Measurements from ENCODE around the gene CRTC3.
"Not testable (repeated sequence)": the region's sequence is repeated elsewhere in the genome, so short reads cannot be mapped to it uniquely, and the experiment has no call there.

CRTC3 gene

GRCh38 chr15:90523373-90523772, 6.3 kb upstream of the CRTC3 start:
- no peak for DNase-seq

DNA sequence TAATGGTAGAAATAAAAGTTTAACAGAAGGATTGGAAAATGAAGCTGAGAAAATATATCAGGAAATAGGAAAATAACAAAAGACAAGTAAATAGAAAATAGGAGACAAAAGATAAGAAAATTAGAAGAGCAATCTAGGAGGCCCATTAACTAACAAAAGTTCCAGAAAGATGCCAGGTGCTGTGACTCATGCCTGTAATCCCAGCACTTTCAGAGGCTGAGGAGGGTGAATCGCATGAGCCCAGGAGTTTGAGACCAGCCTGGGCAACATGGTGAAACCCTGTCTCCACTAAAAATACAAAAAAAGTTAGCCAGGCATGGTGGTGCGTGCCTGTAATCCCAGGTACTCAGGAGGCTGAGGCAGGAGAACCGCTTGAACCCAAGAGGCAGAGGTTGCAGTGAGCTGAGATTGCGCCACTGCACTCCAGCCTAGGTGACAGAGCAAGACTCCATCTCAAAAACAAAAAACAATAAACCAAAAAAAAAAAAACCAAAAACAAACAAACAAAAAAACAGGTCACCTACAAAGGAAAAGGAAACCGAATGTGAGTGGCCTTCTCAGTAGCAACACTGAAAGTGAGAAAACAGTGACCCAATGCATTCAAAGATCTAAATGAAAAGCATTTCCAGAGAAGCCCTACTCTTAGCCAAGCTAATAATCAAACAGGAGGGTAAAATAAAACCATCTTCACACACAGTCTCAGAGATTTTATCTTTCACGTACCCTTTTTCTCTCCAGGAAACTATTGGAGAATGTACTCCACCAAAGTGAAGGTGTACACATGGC, 5.5 kb upstream of the CRTC3 start:
- not testable (repeated sequence) for DNase-seq

DNA sequence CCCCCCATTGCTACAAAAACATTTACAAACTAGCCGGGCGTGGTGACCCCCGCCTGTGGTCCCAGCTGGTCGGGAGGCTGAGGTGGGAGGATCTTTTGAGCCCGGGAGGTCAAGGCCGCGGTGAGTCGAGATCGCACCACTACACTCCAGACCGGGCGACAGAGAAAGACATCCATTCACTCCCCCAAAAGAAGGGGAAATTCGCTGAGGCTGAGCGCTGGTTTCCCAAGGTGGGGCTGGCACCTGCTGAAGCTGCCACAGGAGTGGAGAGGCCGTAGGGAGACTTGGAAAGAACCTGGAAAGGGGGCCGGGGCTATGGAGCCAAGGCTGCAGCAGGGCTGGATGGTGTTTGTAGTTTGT, 732 bp upstream of the CRTC3 start:
- no peak for DNase-seq

- no peak for DNase-seq
These were observed 728 bp downstream of the CRTC3 start for GRCh38 chr15:90530250-90531051.

DNA sequence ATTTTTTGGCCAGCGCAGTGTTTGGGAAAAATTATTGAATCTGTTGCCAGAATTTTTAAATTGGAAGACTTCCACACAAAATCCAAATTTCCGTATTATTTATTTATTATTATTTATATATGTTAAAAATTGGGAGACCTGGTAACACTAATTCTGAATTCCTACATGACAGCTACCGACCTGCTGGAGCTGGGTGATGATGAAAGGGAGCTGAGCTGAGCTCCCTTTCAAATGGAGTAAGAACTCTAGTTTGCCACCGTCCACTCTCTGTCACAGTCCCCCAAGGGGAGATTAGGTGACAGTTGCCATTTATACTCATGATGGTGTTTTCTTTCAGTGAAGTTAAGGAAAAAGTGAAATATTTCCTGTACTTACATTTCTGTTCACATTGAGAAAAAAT, 1.4 kb downstream of the CRTC3 start:
- DNase-seq = no peak

GRCh38 chr15:90535254-90535653, 5.5 kb downstream of the CRTC3 start:
- DNase-seq = no peak

- no peak for DNase-seq
These were observed 10.1 kb downstream of the CRTC3 start for GRCh38 chr15:90539789-90540188.

DNA sequence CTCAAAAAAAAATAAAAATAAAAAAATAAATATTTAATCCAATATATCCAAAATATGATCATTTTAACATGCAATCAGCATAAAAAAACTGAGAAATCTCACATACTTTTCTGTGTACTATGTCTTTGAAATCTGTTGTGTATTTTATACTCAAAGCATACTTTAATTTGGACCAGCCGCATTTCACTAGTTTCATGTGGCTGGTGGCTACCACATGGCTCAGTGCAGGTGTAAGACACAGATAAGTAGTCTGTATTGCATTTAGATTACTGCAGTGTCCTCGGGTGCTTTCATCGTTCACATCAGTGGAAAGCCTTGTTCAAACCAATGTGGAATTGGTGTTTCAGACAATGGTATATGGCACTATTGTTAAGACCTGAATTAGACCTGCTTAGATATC, 11.0 kb downstream of the CRTC3 start:
- DNase-seq = no peak

DNA sequence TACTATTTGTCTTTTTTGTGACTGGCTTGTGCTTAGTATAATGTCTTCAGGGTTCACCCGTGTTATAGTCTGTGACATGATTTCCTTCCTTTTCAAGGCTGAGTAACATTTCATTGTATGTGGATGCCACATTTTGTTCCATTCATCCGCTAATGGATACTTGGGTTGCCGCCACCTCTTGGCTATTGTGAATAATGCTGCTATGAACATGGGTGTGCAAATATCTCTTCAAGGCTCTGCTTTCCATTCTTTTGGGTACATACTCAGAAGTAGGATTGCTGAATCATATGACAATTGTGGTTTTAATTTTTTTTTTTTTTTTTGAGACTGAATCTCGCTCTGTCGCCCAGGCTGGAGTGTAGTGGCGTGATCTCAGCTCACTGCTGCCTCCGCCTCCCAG, 15.4 kb downstream of the CRTC3 start:
- no peak for DNase-seq

DNA sequence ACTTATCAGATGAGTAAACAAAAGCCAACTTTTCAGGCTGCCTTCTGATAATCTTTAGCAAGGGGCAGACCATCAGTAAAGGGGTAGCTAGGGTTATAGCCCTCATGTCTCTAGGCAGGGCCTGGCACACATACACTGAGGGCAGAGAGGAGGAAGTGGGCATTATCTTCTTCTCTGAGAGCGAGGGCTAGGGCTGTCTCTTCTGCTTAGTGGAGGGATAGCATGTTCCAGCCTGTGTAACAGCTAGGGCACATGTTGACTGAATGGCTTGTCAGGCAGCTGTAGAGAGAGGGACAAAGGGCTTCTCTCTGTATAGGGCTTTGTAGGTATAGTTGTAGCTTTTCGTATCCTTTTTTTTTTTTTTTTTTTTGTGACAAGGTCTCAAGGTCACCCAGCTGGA, 17.8 kb downstream of the CRTC3 start:
- DNase-seq = no peak

DNA sequence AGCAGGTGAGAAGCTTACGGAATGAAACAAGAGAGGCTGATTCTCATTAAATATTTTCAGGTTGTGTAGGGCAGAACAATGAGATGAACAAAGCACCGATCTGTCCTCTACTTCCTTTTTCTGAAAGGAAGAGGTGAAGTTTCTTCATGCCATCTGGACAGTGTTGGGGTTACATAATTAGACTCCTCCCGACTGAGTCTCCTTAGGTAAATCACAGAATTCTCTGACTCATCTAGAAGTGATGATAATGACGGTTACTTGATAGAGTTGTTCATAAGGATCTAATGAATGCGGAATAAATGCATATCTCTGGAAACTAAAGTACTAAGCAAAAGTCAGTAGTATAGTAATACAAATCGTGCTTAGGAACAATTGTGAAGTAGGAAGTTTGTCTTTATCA, 21.2 kb downstream of the CRTC3 start:
- no peak for DNase-seq

DNA sequence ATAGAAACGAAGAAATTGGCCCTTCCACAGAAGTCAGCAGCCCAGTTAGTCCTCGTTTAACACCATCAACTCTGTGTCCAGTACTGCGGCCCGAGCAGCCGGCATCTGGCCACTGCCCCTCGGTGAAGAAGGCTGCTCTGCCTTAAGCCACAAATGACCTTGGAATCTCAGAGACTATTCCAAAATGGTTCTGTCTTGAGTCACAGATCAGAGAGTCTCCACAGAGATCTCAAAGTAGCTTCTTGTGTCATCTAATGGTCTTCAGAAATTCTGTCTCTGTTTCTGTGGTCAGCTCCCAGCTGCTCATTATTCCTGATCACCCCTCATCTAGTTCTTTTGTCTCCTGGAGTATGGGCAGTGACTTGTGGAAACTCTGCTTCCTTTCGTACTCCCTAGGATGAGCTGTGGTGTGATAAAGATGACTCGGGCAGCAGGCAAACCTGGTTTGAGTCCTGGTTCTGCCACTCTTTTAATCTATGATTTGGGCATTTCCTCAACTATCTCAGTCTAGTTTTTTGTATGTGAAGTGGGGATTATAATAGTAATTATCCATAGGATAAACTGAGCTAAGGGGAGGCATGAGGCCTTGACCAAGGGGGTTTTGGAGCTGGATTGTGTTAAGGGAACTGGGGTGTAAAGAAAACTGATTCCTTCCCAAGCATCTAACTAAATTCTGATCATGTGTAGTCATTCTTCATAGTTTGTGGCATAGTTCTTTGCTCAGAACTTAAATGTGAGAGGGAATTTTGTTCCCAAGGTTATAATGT, 22.6 kb downstream of the CRTC3 start:
- no peak for DNase-seq

- no peak for DNase-seq
These were observed 23.1 kb downstream of the CRTC3 start for GRCh38 chr15:90552929-90553211.

DNA sequence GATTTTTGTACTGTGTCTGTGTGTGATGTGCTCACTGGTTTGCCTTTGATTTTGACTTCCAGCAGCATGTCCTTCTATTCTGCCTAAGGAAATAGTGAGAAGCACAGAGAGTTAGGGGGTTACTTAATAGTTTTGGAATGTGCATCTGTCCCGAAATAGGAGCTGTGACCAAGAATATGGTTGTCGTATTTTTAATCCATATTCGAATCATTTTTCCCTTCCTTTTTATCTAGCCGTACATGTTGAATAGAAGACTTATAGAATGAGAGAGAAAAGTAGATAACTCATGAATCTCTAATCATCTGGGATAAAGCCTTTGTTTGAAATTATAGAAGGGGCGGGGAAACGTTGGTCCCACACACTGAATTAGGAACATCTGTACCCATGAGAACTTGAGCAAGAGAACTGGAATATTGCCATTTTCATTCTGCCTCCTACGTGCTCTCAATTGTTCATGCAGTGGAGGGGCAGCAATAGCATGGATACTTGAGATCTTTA, 23.6 kb downstream of the CRTC3 start:
- no peak for DNase-seq

DNA sequence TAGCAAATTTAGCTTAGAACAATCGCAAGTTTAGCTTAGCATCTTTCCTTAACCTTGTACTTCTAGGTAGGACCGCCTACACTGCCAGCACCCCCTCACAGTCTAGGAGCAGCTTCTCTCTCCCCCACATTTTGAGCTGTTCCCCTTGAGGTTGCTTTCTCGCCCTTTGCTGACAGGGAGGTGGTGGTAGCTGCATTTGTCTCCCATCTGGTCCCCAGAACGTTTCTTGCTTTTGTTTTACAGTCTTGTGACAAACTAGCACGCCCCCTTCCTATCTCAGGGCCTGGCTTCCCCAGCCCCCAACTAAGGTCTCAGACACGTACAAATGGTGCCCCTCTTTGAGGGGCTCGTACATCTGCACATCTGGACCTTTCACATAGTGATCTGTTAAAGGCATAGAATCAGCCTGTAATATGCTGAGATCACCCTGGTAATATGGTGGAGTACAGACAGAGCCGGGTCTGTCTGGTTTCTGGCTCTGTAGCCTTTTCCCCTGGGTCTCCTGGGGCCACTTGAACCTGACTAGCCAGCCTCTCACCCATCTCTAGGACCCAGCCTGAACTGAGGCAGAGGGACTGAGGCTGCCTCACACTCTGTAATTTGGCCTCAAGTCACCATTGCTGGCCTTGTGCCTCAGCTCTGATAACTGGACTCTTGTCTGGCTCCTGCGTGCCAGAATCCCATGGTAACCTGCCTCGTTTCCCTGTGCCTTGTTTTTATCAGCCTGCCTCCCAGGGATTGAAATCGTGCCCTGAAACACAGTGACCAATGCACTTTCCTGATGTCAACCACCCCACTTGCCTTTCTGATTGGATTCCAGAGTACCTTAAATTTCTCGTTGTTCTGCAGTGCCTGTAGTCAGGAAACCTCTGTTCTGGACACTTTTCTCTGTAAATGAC, 27.7 kb downstream of the CRTC3 start:
- DNase-seq = no peak

DNA sequence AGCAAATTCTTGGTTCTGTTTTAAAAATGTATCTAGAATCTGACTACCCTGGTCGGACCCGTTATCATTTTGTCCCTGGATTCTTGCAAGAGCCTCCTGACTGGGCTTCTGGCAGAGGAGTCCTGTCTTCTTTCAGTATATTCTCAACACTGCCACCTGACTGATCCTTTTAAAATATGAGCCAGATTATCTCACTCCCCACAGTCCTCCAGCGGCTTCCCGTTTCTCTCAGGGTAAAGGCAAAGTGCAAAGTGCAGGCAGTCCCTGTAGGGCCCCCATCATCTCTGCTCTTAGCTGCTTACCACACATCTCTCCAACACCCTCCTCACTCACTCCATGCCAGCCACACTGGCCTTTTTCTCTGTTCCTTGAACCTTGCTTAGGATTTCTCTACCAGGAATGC, 28.4 kb downstream of the CRTC3 start:
- no peak for DNase-seq

GRCh38 chr15:90559119-90559518, 29.4 kb downstream of the CRTC3 start:
- no peak for DNase-seq

DNA sequence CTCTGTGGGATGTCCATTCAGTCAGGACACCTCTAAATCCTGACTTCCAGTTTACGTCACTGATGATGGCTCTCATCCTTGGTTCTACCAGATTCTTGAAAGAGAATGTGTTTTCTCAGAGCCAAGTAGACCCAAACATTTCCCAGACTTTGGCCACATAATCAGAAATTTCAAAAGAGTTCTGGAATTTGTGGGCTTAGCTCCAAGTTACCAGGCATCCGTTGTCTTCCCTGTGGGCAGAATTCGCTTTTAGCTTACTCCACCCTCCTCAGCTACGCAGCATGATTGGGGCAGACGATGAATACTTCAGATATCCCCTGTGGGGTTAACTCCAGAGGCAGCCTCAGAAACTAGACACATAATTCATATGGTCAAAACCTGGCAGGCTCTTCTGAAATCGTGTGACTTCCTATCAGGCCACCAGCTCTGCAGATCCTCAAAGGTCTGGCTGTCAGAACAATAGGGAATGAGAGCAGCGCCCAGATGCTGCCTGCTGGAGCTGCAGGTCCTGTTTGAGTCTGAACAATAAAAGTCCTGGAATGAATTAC, 30.6 kb downstream of the CRTC3 start:
- no peak for DNase-seq

GRCh38 chr15:90561344-90562244, 31.9 kb downstream of the CRTC3 start:
- no peak for DNase-seq

- no peak for DNase-seq
These were observed 32.9 kb downstream of the CRTC3 start for GRCh38 chr15:90562669-90563068.

GRCh38 chr15:90563463-90563862, 33.7 kb downstream of the CRTC3 start:
- DNase-seq = no peak
